SK-N-MC (cell line): ENCODE measurements around the gene PSTPIP2.

Source experiments
- EZH2 ChIP-seq: fragments of 200-600 bp; sonication (generic); IDR thresholded peaks from one replicate; pipeline ENCODE4 v1.6.1; 2017; ENCODE audit warnings: antibody characterized with exemption
- FOXP2 ChIP-seq: optimal IDR thresholded peaks from 2 replicates; pipeline ENCODE3; 2011; ENCODE audit warnings: mild to moderate bottlenecking, moderate library complexity; ENCODE audit not compliant: insufficient read depth; ENCODE audit errors: extremely low read length, control extremely low read depth
- POLR2AphosphoS5 ChIP-seq: IDR thresholded peaks from 2 replicates; pipeline ENCODE4 v1.6.1; 2012; ENCODE audit warnings: mild to moderate bottlenecking, low read depth, low read length, borderline replicate concordance

DNA sequence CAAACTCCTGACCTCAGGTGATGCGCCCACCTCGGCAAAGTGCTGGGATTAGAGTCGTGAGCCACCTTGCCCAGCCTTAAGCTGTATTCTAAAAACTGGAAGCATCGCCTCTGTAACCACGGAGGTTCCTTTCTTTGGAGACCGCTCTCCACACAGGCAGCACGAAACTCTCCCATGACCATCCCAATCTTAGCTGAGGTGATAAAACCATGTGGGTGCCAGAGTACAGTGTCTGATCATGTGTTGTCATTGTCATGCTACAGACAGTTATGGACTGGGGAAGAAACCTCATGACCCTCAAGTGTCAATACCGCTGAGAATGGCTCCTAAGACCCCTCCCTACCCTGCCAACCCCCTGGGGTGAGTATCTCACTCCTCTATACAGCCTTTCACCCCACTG, 63.5 kb downstream of the PSTPIP2 start:
- TF ChIP-seq POLR2AphosphoS5, result no peak
- no peak for TF ChIP-seq EZH2
- TF ChIP-seq FOXP2, result no peak
